ENCODE measurements around the gene NRL. TPM values are rescaled to one million over a fixed set of nuclear protein-coding genes. Genes with fewer than 3 reads are reported as not detected.

Gene NRL
- total RNA-seq, 2 donors from 2014 or later, result 0.88 to 2.7 TPM

DNA sequence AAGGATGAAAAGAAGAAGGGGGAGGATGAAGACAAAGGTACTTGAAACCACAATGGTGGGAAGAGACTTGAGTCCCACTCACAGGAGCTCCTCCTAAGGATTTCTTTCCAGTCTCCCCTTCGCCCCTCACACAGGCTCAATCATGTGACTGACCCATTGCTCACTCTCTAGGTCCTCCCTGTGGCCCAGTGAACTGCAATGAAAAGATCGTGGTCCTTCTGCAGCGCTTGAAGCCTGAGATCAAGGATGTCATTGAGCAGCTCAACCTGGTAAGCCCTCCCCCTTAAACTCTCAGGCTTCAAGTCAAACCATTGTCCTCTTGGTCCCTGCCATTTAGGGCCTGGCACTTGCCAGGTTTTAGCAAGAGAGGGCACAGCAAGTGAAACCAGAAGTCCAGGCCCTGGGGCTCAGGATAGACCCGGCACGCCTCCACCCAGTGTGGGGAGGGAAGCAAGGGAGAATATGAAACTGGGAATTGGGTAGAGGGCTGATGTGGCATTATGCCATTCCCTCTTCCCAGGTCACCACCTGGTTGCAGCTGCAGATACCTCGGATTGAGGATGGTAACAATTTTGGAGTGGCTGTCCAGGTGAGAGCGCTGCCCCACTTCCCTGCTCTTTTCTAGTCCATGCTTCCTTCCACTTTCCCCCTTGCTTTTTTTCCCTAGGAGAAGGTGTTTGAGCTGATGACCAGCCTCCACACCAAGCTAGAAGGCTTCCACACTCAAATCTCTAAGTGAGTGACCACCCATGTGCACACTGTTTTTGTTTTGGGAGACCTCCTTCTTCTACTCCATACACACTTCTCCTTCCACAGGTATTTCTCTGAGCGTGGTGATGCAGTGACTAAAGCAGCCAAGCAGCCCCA lies 23.0 kb upstream of the NRL start:
- Histone ChIP-seq H3K27ac (no peak overlapping the region), H3K9me3 (no peaks in the 10 kb centered on the region), H3K36me3 (peaks cover 13% of the 10 kb centered on the region), H3K27me3 (no peaks in the 10 kb centered on the region), H3K9ac (ENCODE audit: low read depth in 2 of 2, low read length in 2 of 2) (peak overlapping the region in 1 of 2 donors; percentile 90), H3K4me3 (no peak overlapping the region), H3K4me1 (peaks cover 25% of the 10 kb centered on the region)
- intact Hi-C loops (cut with DNase I), result no loop called here
- DNase-seq, result no peak
- TF ChIP-seq, protein P1, sequence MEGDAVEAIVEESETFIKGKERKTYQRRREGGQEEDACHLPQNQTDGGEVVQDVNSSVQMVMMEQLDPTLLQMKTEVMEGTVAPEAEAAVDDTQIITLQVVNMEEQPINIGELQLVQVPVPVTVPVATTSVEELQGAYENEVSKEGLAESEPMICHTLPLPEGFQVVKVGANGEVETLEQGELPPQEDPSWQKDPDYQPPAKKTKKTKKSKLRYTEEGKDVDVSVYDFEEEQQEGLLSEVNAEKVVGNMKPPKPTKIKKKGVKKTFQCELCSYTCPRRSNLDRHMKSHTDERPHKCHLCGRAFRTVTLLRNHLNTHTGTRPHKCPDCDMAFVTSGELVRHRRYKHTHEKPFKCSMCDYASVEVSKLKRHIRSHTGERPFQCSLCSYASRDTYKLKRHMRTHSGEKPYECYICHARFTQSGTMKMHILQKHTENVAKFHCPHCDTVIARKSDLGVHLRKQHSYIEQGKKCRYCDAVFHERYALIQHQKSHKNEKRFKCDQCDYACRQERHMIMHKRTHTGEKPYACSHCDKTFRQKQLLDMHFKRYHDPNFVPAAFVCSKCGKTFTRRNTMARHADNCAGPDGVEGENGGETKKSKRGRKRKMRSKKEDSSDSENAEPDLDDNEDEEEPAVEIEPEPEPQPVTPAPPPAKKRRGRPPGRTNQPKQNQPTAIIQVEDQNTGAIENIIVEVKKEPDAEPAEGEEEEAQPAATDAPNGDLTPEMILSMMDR (IDR thresholded peaks at IDR 0.05), result no peak

DNA sequence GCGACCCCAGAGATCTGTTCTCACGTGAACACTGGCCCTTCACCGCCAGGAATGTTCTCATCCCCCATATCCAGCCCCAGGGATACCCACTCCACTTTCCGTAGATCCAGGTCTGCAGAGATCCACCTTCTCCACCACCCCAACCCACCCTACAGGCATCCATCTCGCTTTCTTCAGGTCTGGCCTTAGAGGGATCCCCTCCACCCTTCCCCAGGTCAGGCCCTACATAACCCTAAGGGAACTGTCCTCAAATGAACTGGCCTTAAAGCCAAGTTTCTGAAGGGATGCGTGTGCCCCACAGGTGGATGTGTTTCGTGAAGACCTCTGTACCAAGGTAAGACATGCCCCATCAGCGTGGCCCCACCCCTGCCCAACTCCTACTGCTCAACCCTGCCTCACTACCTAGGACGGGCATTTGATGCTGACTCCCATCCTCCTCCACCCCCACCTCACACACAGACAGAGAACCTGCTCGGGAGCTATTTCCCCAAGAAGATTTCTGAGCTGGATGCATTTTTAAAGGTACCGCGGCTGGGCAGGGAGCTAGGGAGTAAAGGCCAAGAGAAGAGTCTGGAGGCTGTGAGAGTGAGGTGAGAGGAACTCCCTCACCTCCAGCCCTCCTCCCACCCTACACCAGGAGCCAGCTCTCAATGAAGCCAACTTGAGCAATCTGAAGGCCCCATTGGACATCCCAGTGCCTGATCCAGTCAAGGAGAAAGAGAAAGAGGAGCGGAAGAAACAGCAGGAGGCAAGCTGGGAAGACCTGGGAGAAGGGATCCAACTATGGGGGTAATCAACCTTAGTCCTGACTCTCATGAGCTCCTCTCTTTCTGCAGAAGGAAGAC lies 22.2 kb upstream of the NRL start:
- TF ChIP-seq, protein P1 (IDR thresholded peaks at IDR 0.05), result no peak
- DNase-seq, result peak; percentile 49

DNA sequence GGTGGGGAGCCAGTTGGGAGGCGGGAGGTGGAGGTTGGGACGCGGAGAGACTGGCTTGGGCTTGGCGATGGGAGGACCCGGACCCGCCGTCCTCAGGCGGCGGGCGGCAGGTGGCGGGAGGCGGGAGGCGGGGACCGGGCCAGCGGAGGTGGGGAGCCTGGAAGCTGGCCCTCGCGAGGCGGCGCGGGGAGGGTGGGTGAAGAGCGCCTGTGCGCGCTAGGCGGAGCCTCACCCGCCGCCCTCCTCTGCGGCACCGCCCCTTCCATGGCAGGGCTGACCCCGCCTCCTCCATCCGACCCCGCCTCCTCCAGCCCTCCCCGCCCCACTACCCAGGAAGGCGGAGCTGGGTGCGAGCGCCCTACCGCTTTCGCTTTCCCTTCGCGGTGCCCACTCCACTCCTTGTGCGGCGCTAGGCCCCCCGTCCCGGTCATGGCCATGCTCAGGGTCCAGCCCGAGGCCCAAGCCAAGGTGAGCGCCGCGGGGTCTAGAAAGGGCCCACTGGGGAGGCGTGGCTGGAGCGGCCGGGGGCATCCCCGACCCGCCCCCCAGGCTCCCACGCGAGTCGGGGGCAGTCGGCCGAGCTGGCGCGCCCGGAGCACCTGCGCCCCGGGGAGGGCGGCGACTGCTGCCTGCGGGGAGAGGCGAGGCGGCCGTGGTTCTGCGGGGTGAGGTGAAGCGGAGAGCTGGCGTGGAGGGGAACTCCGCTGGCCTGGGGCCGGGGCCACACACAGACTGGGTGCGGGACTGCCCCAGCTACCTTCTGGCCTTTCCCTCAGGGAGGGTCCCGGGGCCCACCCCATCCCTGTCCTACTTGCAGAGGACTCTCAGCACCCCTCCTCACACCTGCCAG lies 21.3 kb upstream of the NRL start, which contains the start of gene PSME1:
TSS of gene PSME1 (plus strand) at position 361 of the 850 bp plus-strand sequence. CDS start at position 430, 69 bp downstream.
- Histone ChIP-seq H3K36me3 (peaks cover 13% of the 10 kb centered on the region), H3K4me3 (peak within 1 kb of the TSS; percentile 90), H3K4me1 (peaks cover 19% of the 10 kb centered on the region), H3K27me3 (no peaks in the 10 kb centered on the region), H3K27ac (peak within 1 kb of the TSS; percentile 91), H3K9me3 (no peaks in the 10 kb centered on the region), H3K9ac (ENCODE audit: low read depth in 2 of 2, low read length in 2 of 2) (peak within 1 kb of the TSS; percentile 90 to 100)
- intact Hi-C loops (cut with DNase I), result no loop called here
- peak; percentile 96 for DNase-seq
- TF ChIP-seq, protein P1 (IDR thresholded peaks at IDR 0.05), result no peak

More for the DNA sequence above, 22.2 kb upstream of the NRL start:
- intact Hi-C loops (cut with DNase I), result no loop called here
- Histone ChIP-seq H3K9ac (ENCODE audit: low read depth in 2 of 2, low read length in 2 of 2) (peak overlapping the region; percentile 90 to 100), H3K36me3 (peaks cover 13% of the 10 kb centered on the region), H3K4me3 (peak overlapping the region; percentile 90), H3K9me3 (no peaks in the 10 kb centered on the region), H3K4me1 (peaks cover 19% of the 10 kb centered on the region), H3K27ac (peak overlapping the region; percentile 91), H3K27me3 (no peaks in the 10 kb centered on the region)

DNA sequence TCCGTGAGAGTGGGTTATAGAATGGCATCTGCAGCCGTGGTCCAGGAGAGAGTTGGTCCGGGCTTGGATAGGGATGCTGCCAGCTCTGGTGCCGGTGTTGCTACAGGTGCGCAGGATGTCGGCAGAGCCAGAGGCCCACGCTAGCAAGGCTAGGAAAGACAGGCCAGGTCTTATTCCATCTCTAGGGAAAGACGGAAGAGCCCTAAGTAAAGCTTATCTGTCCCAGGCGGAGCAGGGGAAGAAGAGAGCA lies 20.8 kb upstream of the NRL start:
- no peaks in the 10 kb centered on the region for H3K27me3 ChIP-seq
- intact Hi-C loops (cut with DNase I), result no loop called here
- peak overlapping the region; percentile 91 for H3K27ac ChIP-seq
- peak overlapping the region; percentile 90 for H3K4me3 ChIP-seq
- TF ChIP-seq, protein P1 (IDR thresholded peaks at IDR 0.05), result no peak
- H3K9me3 ChIP-seq, result no peaks in the 10 kb centered on the region
- peaks cover 13% of the 10 kb centered on the region for H3K36me3 ChIP-seq
- H3K4me1 ChIP-seq, result peaks cover 19% of the 10 kb centered on the region
- DNase-seq, result no peak
- H3K9ac ChIP-seq (ENCODE audit: low read depth in 2 of 2, low read length in 2 of 2), result peak overlapping the region; percentile 67 to 76

DNA sequence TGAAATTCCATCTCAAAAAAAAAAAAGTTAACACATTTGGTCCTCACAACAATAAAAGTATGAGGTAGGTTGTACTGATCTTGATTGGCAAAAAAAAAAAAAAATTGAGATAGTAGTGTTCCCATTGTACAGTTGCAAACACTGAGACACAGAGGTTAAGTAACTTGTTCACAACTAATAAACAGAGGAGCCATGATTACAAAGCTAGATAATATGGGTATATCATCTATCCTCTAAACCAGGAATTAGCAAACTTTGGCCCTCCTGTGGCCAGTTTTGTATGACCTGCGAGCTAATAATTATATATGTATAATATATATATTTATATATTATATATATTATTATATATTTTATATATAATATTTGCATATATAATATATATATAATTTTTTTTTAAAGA lies 19.0 kb upstream of the NRL start:
- intact Hi-C loops (cut with DNase I), result no loop called here
- H3K4me1 ChIP-seq, result peaks cover 12% of the 10 kb centered on the region
- H3K4me3 ChIP-seq, result no peak overlapping the region
- H3K27ac ChIP-seq, result no peak overlapping the region
- H3K36me3 ChIP-seq, result peaks cover 7% of the 10 kb centered on the region
- H3K27me3 ChIP-seq, result no peaks in the 10 kb centered on the region
- no peak overlapping the region for H3K9ac ChIP-seq (ENCODE audit: low read depth in 2 of 2, low read length in 2 of 2)
- no peaks in the 10 kb centered on the region for H3K9me3 ChIP-seq
- DNase-seq, result no peak
- TF ChIP-seq, protein P1 (IDR thresholded peaks at IDR 0.05), result no peak

Measured in colonic mucosa (tissue), 4 donors.